Measurements from ENCODE around the gene CCDC28A. TPM values are rescaled to one million over a fixed set of nuclear protein-coding genes. Genes with fewer than 3 reads are reported as not detected.

The CCDC28A gene
- total RNA-seq, 2 donors from 2014 or later, result 13.3 to 30.7 TPM

DNA sequence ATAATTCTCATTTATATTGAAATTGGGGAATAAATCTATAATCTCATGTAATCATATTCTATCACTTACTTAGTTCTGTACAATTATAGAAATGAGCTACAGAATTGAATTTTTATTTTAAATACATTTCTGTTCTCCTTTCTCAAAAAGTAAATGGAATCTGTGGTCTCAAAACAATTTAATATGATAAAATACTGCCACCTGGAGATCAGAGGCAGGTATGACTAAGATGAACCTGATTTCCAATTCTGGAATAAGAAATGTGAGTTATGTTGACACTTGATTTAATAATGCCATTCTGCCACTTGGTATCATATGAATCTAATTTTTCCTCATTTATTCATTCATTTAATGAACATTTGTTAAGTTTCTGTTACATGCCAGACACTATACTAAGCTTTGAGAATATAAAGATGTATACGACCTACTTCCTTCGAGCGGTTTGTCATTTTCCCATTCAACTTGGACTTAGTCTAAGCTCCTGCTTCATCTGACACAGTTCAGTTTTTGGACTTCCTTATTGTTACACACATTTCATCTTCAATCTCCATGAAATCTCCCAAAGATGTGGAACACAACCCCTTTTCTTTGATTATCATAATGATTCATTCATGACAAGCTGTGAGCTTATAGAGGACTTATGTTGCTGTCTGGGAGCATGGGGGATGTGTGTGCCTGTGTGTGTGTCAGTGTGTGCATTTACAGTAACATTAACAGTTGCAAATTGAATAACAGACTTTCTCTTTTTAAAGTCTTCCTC is 7.5 kb upstream of the CCDC28A start:
- H3K27me3 ChIP-seq, result no peaks in the 10 kb centered on the region
- H3K36me3 ChIP-seq, result no peaks in the 10 kb centered on the region
- no peaks in the 10 kb centered on the region for H3K9me3 ChIP-seq
- H3K4me1 ChIP-seq, result no peaks in the 10 kb centered on the region
- intact Hi-C loops (cut with DNase I), result loop anchor here (2.0 to 10.0 kb wide), 4 partner anchors 74 to 651 kb away; no protein-coding TSS in a partner anchor
- no peak for DNase-seq
- no peak overlapping the region for H3K27ac ChIP-seq
- H3K4me3 ChIP-seq, result no peak overlapping the region
- H3K9ac ChIP-seq (ENCODE audit: low read depth in 2 of 2, low read length in 2 of 2), result no peak overlapping the region
- TF ChIP-seq, protein P1, sequence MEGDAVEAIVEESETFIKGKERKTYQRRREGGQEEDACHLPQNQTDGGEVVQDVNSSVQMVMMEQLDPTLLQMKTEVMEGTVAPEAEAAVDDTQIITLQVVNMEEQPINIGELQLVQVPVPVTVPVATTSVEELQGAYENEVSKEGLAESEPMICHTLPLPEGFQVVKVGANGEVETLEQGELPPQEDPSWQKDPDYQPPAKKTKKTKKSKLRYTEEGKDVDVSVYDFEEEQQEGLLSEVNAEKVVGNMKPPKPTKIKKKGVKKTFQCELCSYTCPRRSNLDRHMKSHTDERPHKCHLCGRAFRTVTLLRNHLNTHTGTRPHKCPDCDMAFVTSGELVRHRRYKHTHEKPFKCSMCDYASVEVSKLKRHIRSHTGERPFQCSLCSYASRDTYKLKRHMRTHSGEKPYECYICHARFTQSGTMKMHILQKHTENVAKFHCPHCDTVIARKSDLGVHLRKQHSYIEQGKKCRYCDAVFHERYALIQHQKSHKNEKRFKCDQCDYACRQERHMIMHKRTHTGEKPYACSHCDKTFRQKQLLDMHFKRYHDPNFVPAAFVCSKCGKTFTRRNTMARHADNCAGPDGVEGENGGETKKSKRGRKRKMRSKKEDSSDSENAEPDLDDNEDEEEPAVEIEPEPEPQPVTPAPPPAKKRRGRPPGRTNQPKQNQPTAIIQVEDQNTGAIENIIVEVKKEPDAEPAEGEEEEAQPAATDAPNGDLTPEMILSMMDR (IDR thresholded peaks at IDR 0.05), result peak; percentile 67

DNA sequence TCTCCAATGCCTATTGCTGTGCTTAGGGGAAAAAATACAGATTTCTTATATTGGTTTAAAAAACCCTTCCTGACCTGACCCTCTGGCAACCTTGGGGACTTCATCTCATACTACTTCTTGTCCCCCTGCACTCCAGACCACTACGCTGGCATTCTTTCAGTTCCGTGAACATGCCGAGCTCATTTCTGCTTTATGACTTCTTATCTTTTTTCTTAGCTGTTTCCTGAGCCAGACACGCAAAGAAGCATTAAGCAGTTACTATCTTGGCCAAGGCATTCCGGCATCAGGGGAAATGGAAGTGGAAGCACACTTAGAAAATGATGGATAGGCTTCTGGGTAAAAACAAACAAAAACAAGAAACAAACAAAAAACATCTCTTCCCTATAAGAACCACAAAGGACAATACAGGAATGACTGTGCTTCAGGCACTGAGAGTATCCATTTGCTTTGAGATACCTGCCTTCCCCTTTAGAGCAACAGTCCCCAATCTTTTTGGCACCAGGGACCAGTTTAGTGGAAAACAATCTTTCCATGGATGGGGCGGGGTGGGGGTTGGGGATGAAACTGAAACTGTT is 4.4 kb upstream of the CCDC28A start:
- Histone ChIP-seq H3K9me3 (no peaks in the 10 kb centered on the region), H3K36me3 (no peaks in the 10 kb centered on the region), H3K27ac (no peak overlapping the region), H3K4me1 (peaks cover 2% of the 10 kb centered on the region), H3K4me3 (no peak overlapping the region), H3K27me3 (no peaks in the 10 kb centered on the region), H3K9ac (ENCODE audit: low read depth in 2 of 2, low read length in 2 of 2) (no peak overlapping the region)
- intact Hi-C loops (cut with DNase I), result loop anchor here (5.0 to 10.0 kb wide), 3 partner anchors 77 to 654 kb away; no protein-coding TSS in a partner anchor
- TF ChIP-seq, protein P1 (IDR thresholded peaks at IDR 0.05), result no peak
- DNase-seq, result no peak

DNA sequence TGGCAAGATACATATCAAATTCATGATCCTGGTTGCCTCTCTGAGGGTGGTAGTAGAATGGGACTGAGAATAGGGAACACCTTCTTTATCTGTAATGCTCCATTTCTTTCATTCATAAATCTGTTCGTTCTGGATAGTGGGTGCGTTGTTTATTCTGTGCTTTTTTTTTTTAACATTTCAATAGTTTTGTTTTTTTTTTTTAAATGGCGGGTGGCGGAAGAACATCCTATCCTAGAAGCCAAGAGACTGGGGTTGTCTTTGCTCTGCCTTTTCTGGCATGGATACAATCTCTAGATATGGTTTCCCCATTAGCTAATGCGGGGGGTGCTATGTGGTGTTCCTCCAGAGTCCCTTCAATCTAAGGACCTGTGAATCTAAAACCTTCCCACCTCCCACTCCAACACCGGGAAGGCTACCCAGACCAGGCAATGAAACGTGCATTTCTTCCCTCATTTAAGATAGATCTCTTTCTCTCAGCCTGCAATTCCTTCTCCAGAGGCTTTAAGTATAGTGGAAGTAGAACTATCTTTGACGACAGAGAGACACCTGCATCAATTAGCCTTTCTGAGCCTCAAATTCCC is 883 bp upstream of the CCDC28A start:
- TF ChIP-seq, protein P1 (IDR thresholded peaks at IDR 0.05), result no peak
- Histone ChIP-seq H3K4me3 (peak overlapping the region; percentile 69), H3K27ac (no peak overlapping the region), H3K36me3 (no peaks in the 10 kb centered on the region), H3K27me3 (no peaks in the 10 kb centered on the region), H3K9ac (ENCODE audit: low read depth in 2 of 2, low read length in 2 of 2) (peak overlapping the region in 1 of 2 donors; percentile 94), H3K9me3 (no peaks in the 10 kb centered on the region), H3K4me1 (peaks cover 5% of the 10 kb centered on the region)
- DNase-seq, result no peak
- intact Hi-C loops (cut with DNase I), result loop anchor here (10.0 kb wide), 1 partner anchor 348 kb away; no protein-coding TSS in a partner anchor

DNA sequence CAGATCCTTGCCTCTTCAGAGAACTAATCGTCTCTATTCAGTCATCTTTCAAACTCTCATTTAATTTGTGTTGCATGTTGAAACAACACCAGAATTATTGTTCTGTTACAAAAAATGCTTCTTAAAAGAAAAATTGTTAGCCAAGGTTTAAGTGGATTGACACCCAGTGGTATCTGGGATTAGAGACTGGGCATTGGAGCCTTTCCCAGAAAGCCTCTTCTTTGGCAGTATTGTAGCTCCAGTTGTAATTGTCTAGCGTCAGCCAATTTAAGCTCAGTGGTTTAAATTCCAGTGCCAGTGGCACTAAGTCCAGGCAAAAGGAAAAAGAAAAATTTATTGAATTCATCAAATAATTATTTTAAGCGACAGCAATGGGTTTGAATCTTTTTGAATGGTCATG is 801 bp downstream of the CCDC28A start:
- no peaks in the 10 kb centered on the region for H3K27me3 ChIP-seq
- peak overlapping the region; percentile 69 for H3K4me3 ChIP-seq
- intact Hi-C loops (cut with DNase I), result loop anchor here (10.0 kb wide), 1 partner anchor 350 kb away; no protein-coding TSS in a partner anchor

DNA sequence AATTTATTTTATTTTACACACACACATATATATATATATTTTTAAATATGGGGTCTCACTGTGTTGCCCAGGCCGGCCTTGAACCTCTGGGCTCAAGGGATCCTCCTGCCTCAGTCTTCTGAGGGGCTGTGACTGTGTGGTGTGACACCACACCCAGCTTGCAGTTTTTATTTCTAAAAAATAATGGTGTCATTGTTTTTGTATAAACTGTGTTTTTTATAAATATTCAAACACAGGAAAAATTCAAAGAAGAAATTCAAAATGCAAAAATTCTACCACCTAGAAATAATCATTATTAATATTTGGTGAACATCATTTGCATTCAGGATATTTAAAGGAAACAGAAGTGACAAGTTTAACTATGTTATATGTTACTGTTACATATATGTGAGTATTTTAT is 3.1 kb downstream of the CCDC28A start:
- H3K4me1 ChIP-seq, result peaks cover 5% of the 10 kb centered on the region
- DNase-seq, result no peak
- H3K27ac ChIP-seq, result no peak overlapping the region
- H3K9me3 ChIP-seq, result no peaks in the 10 kb centered on the region
- no peaks in the 10 kb centered on the region for H3K36me3 ChIP-seq
- H3K27me3 ChIP-seq, result no peaks in the 10 kb centered on the region
- intact Hi-C loops (cut with DNase I), result loop anchor here (10.0 kb wide), 1 partner anchor 352 kb away; no protein-coding TSS in a partner anchor
- TF ChIP-seq, protein P1 (IDR thresholded peaks at IDR 0.05), result no peak
- H3K9ac ChIP-seq (ENCODE audit: low read depth in 2 of 2, low read length in 2 of 2), result no peak overlapping the region
- no peak overlapping the region for H3K4me3 ChIP-seq

More for the DNA sequence above, 801 bp downstream of the CCDC28A start:
- H3K36me3 ChIP-seq, result no peaks in the 10 kb centered on the region
- H3K9me3 ChIP-seq, result no peaks in the 10 kb centered on the region
- peak overlapping the region in 1 of 2 donors; percentile 94 for H3K9ac ChIP-seq (ENCODE audit: low read depth in 2 of 2, low read length in 2 of 2)
- TF ChIP-seq, protein P1 (IDR thresholded peaks at IDR 0.05), result no peak
- DNase-seq, result no peak
- H3K27ac ChIP-seq, result no peak overlapping the region
- peaks cover 5% of the 10 kb centered on the region for H3K4me1 ChIP-seq

Measured in colonic mucosa (tissue), 4 donors.